Measurements from ENCODE around the gene MAP1S.

Gene MAP1S, protein sequence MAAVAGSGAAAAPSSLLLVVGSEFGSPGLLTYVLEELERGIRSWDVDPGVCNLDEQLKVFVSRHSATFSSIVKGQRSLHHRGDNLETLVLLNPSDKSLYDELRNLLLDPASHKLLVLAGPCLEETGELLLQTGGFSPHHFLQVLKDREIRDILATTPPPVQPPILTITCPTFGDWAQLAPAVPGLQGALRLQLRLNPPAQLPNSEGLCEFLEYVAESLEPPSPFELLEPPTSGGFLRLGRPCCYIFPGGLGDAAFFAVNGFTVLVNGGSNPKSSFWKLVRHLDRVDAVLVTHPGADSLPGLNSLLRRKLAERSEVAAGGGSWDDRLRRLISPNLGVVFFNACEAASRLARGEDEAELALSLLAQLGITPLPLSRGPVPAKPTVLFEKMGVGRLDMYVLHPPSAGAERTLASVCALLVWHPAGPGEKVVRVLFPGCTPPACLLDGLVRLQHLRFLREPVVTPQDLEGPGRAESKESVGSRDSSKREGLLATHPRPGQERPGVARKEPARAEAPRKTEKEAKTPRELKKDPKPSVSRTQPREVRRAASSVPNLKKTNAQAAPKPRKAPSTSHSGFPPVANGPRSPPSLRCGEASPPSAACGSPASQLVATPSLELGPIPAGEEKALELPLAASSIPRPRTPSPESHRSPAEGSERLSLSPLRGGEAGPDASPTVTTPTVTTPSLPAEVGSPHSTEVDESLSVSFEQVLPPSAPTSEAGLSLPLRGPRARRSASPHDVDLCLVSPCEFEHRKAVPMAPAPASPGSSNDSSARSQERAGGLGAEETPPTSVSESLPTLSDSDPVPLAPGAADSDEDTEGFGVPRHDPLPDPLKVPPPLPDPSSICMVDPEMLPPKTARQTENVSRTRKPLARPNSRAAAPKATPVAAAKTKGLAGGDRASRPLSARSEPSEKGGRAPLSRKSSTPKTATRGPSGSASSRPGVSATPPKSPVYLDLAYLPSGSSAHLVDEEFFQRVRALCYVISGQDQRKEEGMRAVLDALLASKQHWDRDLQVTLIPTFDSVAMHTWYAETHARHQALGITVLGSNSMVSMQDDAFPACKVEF

DNA sequence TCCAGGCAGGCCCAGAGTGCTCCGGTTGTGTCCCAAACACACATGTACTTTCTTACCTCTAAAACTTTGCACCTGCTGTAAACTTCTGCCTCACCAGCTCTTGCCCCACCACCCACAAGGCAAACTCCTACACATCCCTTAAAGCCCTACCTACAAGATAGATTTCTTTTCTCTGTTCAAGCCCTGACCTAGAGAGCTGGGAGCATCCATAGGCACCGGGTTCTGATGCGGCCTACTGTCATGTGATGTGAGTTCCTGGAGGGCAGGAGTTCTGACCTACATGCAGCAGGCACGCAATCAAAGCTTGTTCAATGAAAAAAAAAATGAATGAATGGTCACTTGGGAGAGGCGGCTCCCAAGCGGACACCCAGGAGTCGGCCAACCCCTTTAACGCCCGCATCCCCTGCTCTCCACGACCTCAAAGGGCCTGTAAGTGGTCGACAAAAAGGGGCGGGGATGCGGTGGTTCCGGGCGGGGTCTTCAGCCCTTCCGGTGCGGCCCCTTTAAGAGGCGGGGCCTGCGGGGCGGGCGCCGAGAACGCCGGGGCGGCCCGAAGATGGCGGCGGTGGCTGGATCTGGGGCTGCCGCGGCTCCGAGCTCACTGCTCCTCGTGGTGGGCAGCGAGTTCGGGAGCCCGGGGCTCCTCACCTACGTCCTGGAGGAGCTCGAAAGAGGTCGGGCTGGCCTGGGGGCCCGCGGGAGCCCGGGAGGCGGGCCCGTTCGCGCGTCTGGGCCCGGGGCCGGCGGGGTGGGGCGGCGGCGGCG, at the start of gene MAP1S:
Gene MAP1S, plus strand, starts transcription at position 534 of the 765 bp plus-strand sequence. Its CDS starts 23 bp downstream, at position 557.
- TF ChIP-seq, protein P1, sequence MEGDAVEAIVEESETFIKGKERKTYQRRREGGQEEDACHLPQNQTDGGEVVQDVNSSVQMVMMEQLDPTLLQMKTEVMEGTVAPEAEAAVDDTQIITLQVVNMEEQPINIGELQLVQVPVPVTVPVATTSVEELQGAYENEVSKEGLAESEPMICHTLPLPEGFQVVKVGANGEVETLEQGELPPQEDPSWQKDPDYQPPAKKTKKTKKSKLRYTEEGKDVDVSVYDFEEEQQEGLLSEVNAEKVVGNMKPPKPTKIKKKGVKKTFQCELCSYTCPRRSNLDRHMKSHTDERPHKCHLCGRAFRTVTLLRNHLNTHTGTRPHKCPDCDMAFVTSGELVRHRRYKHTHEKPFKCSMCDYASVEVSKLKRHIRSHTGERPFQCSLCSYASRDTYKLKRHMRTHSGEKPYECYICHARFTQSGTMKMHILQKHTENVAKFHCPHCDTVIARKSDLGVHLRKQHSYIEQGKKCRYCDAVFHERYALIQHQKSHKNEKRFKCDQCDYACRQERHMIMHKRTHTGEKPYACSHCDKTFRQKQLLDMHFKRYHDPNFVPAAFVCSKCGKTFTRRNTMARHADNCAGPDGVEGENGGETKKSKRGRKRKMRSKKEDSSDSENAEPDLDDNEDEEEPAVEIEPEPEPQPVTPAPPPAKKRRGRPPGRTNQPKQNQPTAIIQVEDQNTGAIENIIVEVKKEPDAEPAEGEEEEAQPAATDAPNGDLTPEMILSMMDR (IDR thresholded peaks at IDR 0.05; ENCODE audit: low read depth, low read length), result no peak
- H3K4me3 ChIP-seq (ENCODE audit: low read depth, low read length), result peak within 1 kb of the TSS; percentile 85
- in situ Hi-C loops (cut with HindIII; ENCODE audit: low sequenced_read_pairs), result no loop called here
- DNase-seq (ENCODE audit: low read depth, low spot score), result peak; percentile 50

DNA sequence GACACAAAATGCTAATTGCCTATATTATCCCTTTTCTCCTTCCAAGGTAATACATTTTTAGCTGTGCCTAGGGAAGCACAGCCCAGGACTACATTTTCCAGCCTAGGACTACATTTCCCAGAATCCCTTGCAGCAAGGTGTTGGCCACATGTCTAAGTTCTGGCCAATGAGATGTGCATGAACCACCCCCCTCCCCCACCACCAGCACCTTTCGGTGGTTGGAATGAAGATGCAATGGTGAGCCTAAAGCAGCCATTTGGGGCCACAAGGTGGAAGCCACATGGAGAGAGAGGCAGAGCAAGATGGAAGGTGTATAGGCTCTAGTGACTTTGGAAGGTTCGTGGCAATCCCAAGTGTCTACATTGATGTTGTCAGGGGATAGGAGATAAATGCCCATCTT, 47.4 kb upstream of the MAP1S start:
- H3K4me3 ChIP-seq (ENCODE audit: low read depth, low read length), result no peak overlapping the region
- in situ Hi-C loops (cut with HindIII; ENCODE audit: low sequenced_read_pairs), result no loop called here
- TF ChIP-seq, protein P1 (IDR thresholded peaks at IDR 0.05; ENCODE audit: low read depth, low read length), result no peak
- peak; percentile 19 for DNase-seq (ENCODE audit: low read depth, low spot score)

DNA sequence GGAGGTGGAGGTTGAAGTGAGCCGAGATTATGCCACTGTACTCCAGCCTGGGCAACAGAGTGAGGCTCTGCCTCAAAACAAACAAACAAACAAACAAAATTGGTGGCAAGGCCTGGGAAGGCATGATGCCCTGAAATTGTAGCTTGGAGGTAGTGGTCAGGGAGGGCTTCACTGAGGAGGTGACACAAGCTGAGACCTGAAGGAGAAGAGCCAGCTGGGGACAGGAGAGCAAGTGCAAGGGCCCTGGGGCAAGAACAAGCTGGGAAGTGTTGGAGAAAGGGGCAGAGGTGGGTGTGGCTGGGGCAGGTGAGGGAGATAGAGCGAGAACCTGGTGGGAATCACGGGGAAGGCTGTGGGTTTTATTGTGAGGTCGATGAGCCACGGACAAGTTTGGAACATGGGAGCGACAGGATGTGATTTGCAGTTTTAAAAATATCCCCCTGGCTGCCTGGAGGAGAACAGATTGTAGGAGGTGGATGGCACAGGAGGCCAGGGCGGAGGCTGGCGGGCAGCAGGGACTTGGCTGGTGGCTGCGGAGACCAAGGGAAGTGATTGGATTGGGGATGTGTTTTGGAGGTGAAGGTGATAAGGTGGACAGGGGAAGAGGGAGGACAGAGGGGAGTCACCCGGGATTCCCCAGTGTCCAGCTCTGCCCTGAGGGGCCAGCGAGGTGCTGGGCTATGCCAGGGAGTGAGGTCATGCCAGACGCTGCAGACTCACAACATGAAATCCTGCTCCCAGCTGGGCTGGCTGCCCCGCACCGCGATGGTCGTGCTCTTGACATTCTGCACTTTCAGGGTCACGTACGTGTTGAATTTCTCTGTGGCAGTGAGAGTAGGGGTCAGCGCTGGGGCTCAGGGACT, 45.1 kb upstream of the MAP1S start:
- TF ChIP-seq, protein P1 (IDR thresholded peaks at IDR 0.05; ENCODE audit: low read depth, low read length), result no peak
- no peak for DNase-seq (ENCODE audit: low read depth, low spot score)
- in situ Hi-C loops (cut with HindIII; ENCODE audit: low sequenced_read_pairs), result no loop called here
- no peak overlapping the region for H3K4me3 ChIP-seq (ENCODE audit: low read depth, low read length)

DNA sequence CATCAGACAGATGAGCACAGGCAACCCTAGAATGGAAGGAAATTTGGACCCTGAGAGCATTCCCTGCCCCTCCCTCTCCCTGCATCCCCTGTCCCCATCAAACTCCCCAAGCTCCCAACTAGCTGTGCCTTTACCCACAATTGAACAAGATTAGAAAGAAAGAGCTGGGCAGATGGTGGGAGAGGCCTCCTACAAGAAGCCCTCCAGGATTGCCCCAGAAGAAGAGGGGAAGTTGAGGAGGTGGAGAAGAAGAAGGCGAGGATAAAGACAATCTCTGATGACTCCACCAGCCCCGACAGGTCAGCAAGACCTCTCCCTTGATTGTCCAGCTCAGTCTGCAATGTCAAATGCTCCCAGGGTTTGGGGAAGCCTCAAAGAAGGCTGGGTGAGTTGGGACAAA, 43.0 kb upstream of the MAP1S start:
- no peak overlapping the region for H3K4me3 ChIP-seq (ENCODE audit: low read depth, low read length)
- in situ Hi-C loops (cut with HindIII; ENCODE audit: low sequenced_read_pairs), result no loop called here
- no peak for DNase-seq (ENCODE audit: low read depth, low spot score)
- TF ChIP-seq, protein P1 (IDR thresholded peaks at IDR 0.05; ENCODE audit: low read depth, low read length), result no peak

DNA sequence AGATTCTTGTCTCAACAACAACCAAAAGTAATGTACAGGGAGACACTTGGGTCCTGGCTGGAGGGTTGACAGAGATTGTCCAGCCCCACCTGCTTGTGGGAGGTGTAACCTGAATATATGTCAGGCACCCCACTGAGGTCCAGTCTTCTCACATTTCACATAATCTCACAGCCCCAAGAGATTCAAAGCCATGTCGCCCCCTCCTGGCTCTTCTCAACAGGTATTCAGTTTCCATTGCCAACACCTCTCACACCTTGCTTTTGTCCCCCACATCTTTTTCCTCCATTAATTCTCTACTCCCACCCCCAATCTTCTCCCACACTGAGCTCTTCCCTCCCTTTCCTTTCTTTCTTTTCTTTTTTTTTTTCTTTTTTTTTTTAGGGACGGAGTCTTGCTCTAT, 42.3 kb upstream of the MAP1S start:
- DNase-seq (ENCODE audit: low read depth, low spot score), result no peak
- in situ Hi-C loops (cut with HindIII; ENCODE audit: low sequenced_read_pairs), result no loop called here
- no peak overlapping the region for H3K4me3 ChIP-seq (ENCODE audit: low read depth, low read length)

More for the DNA sequence above, 42.3 kb upstream of the MAP1S start:
- TF ChIP-seq, protein P1 (IDR thresholded peaks at IDR 0.05; ENCODE audit: low read depth, low read length), result peak; percentile 17

Data from astrocyte of the spinal cord (primary cell).